HG03025 (cell line): Measurements from ENCODE around the gene ADH1C.

ENCODE experiments used
- ATAC-seq: cut with Tn5 transposase; IDR thresholded peaks from one replicate; pipeline ENCODE4 v1.9.1; 2021; ENCODE audit warnings: mild to moderate bottlenecking, moderate library complexity; ENCODE audit not compliant: unreplicated experiment, low FRiP score

ADH1C gene

GRCh38 chr4:99305638-99306400, 46.7 kb downstream of the ADH1C start:
- no peak for ATAC-seq

GRCh38 chr4:99301376-99302164, 51.0 kb downstream of the ADH1C start:
- no peak for ATAC-seq

- no peak for ATAC-seq
These were observed 51.6 kb downstream of the ADH1C start for GRCh38 chr4:99300934-99301333.

- ATAC-seq, result no peak
These were observed 59.2 kb downstream of the ADH1C start for GRCh38 chr4:99293357-99293756.

- ATAC-seq, result no peak
These were observed 61.4 kb downstream of the ADH1C start, which contains the start of gene ADH1A for GRCh38 chr4:99290848-99291786. TSS of gene ADH1A (minus strand) at chr4:99290985. CDS start at chr4:99290914, 71 bp downstream.
